Prostate gland (tissue), 2 donors: Measurements from ENCODE around the gene ASPDH. TPM values are rescaled to one million over a fixed set of nuclear protein-coding genes. Genes with fewer than 3 reads are reported as not detected.

ENCODE experiments used
- DNase-seq: peaks from one replicate; pipeline ENCODE4 v3.0.0-alpha.2; 2019; ENCODE audit warnings: low spot score
- H3K27ac ChIP-seq, 2 donors: fragments of 200-600 bp; sonication (generic); 2 replicates each; pipeline ENCODE4 v1.5.1; 2017 to 2019
- H3K27me3 ChIP-seq: fragments of 200-600 bp; sonication (generic); replicated peaks from 2 replicates; pipeline ENCODE4 v1.5.1; 2019; ENCODE audit not compliant: insufficient read depth
- H3K36me3 ChIP-seq, 2 donors: fragments of 200-600 bp; sonication (generic); 1 replicate in 1 of 2; 2 replicates in 1 of 2; pipeline versions ENCODE4 v1.5.1 to v1.8.1; 2017 to 2019
- H3K4me1 ChIP-seq: fragments of 200-600 bp; sonication (generic); replicated peaks from 2 replicates; pipeline ENCODE4 v1.5.1; 2019
- H3K4me3 ChIP-seq, 2 donors: fragments of 200-600 bp; sonication (generic); 2 replicates each; pipeline ENCODE4 v1.5.1; 2017 to 2019
- H3K9me3 ChIP-seq: fragments of 200-600 bp; sonication (generic); 2 replicates; pipeline ENCODE4 v1.5.1; 2017
- CTCF ChIP-seq, 4 experiments: fragments of 200-600 bp in 2 of 4; fragments of 450-650 bp in 2 of 4; sonication (generic) in 2 of 4; IDR thresholded peaks; 1 replicate in 3 of 4; 2 replicates in 1 of 4; pipeline ENCODE4 v1.5.1; 2016 to 2019; ENCODE audit warnings: antibody characterized with exemption in 4 of 4, mild to moderate bottlenecking in 2 of 4, moderate library complexity in 2 of 4
- POLR2A ChIP-seq: fragments of 450-650 bp; IDR thresholded peaks from one replicate; pipeline ENCODE4 v1.6.1; 2016; ENCODE audit warnings: antibody characterized with exemption, mild to moderate bottlenecking
- POLR2AphosphoS5 ChIP-seq: sonication (generic); formaldehyde crosslinking; IDR thresholded peaks from one replicate; pipeline ENCODE4 v1.6.1; 2017; ENCODE audit warnings: antibody characterized with exemption
- WGBS: methylation state at CpG from one replicate; pipeline ENCODE4 v1.1.5; 2018; 5-methylcytosine and 5-hydroxymethylcytosine counted together
- intact Hi-C: fragments of 100-400 bp; cut with DNase I; formaldehyde crosslinking; loops from one replicate; pipeline ENCODE4 v1.14.2; 2022
- total RNA-seq, 2 donors: library from RNA; depleted of rRNA; stranded (reverse); fragments of >200 nt; gene quantifications; one replicate each; pipeline ENCODE4 v1.1.0, GENCODE V29; 2016

The ASPDH gene
- total RNA-seq, 2 donors from 2014 or later: not detected

DNA sequence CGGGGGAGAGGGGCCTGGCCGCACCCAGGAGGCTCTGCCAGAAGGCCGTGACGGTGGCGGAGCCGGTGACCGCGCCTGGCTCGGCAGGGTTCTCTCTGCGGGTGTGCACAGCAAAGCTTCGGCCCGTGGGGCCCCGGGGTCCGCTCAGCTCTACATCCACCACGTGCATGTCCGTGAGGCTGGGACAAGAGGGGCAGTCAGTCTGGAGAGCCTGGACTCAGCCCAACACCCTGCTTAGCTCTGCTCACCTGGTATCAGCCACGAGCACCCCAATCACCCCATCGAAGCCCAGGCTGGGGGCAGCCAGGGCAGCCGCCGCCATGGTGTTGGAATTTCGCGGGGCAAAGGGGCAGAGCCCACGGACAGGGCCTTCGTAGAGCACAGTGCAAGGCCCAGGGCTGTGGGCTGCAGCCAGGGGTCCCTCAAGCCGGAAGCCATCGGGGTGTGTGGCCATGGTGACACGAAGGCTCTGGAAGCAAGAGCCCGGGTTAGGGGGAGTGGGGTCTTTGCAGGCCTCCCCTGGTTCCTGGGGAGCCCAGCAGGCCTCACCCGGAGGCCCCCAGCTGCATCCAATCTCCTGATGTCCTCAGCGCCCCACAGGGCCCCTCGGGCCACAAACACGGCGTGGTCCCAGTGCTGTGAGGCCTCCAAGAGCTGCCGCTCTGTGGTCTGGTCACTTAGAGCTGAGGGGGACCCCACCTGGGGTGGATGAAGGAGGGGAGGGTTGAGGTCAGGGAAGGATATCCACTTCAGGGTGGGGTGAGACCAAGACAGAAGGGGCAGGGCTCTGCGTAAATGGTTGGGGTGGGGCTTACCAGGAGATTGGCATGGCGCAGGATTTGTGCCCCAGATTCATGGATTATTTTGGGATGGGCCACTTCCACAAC is 1.4 kb downstream of the ASPDH start:
- H3K9me3 ChIP-seq: no peaks in the 10 kb centered on the region
- H3K4me1 ChIP-seq: peaks cover 4% of the 10 kb centered on the region
- no peak overlapping the region for H3K4me3 ChIP-seq
- no peak for DNase-seq
- intact Hi-C loops: no loop called here
- H3K27me3 ChIP-seq: no peaks in the 10 kb centered on the region
- 85% methylated on average over 36 of the region's 36 CpGs for WGBS
- no peak overlapping the region for H3K27ac ChIP-seq
- TF ChIP-seq CTCF (IDR thresholded peaks at IDR 0.05) (no peak), POLR2A (no peak), POLR2AphosphoS5 (no peak)
- H3K36me3 ChIP-seq: no peaks in the 10 kb centered on the region

- 1% methylated on average over 62 of the region's 69 CpGs for WGBS
These were observed 2.5 kb downstream of the ASPDH start, which contains the start of gene JOSD2 for GRCh38 chr19:50511069-50511822. Gene JOSD2 (minus strand): TSS chr19:50511191. CDS start chr19:50510431, 760 bp downstream.

DNA sequence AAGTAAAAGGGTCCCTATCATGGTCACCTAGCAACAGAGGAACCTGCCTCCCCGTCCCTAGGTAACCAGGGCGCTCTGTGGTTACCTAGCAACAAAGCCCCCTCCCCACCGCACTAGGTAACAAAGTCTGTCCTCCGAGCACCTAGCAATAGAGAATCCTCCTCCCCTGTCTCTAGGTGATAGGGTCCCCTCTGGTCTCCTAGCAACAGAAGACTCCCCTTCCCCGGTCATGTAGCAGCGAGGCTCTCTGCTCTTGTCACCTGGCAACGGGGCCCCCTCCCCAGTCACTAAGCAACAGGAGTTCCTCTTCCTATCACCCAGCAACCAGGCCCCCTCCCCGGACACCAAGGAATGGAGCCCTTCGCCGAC is 3.0 kb downstream of the ASPDH start:
- Histone ChIP-seq H3K4me3 (peak overlapping the region; percentile 49 to 54), H3K36me3 (no peaks in the 10 kb centered on the region), H3K27ac (peak overlapping the region; percentile 44 to 73), H3K27me3 (no peaks in the 10 kb centered on the region), H3K9me3 (no peaks in the 10 kb centered on the region), H3K4me1 (peaks cover 4% of the 10 kb centered on the region)
- intact Hi-C loops: no loop called here
- no peak for TF ChIP-seq POLR2A
- no peak for TF ChIP-seq CTCF (IDR thresholded peaks at IDR 0.05)
- WGBS: 4% methylated on average over 10 of the region's 10 CpGs
- DNase-seq: no peak

More at GRCh38 chr19:50511069-50511822, 2.5 kb downstream of the ASPDH start, which contains the start of gene JOSD2:
- Histone ChIP-seq H3K4me3 (peak within 1 kb of the TSS; percentile 49 to 54), H3K9me3 (no peaks in the 10 kb centered on the region), H3K36me3 (no peaks in the 10 kb centered on the region), H3K4me1 (peaks cover 4% of the 10 kb centered on the region), H3K27me3 (no peaks in the 10 kb centered on the region), H3K27ac (peak within 1 kb of the TSS; percentile 49 to 73)
- peak; percentile 97 for DNase-seq
- TF ChIP-seq CTCF (IDR thresholded peaks at IDR 0.05): peak in 1 of 4 experiments; percentile 41
- TF ChIP-seq POLR2AphosphoS5: peak; percentile 98
- TF ChIP-seq POLR2A: peak; percentile 61
- intact Hi-C loops: no loop called here

DNA sequence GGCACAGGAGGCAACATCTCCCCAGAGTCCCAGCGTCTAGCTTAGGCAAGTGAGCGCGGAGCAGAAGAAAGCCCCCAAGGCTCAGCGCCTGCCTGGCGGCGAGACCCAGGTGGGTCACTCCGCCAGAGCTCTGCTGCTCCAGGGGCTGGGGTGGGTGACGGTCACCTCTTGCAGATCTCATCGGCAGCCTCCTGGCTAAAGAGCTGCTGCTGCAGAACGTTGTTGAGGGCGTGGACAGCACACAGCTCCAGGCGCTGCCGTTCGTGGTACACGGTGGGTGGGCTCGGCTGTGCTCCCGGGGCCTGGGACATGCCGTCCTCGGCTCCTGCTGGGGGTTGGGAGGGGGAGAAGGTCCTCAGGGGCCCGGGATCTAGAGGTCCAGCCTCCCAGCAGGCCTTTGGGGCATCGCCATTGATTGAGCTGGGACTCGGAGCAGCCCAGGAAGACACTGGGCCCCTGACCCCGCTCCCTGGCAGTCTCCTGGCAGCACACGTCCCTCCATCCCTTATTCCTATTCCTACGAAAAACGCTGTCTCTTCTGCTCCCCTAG is 3.5 kb downstream of the ASPDH start:
- H3K27ac ChIP-seq: no peak overlapping the region

More for the DNA sequence above, 3.5 kb downstream of the ASPDH start:
- Histone ChIP-seq H3K4me3 (peak overlapping the region; percentile 49 to 54), H3K9me3 (no peaks in the 10 kb centered on the region), H3K4me1 (peaks cover 4% of the 10 kb centered on the region), H3K27me3 (no peaks in the 10 kb centered on the region), H3K36me3 (no peaks in the 10 kb centered on the region)
- 44% methylated on average over 26 of the region's 26 CpGs for WGBS
- intact Hi-C loops: no loop called here
- TF ChIP-seq CTCF (IDR thresholded peaks at IDR 0.05) (no peak), POLR2A (no peak), POLR2AphosphoS5 (no peak)
- no peak for DNase-seq
